B cell (primary cell): ENCODE results near the gene CAPNS2. TPM values are rescaled to one million over a fixed set of nuclear protein-coding genes. Genes with fewer than 3 reads are reported as not detected.

Source experiments
- ATAC-seq: fragments of 200-7000 bp; cut with Tn5 transposase; one replicate; pipeline ENCODE4 v1.10.0; 2021; ENCODE audit warnings: low read depth, mild to moderate bottlenecking, moderate number of reproducible peaks, moderate library complexity
- CTCF ChIA-PET: fragments of 350-600 bp; sonication (Branson Sonifier 250); formaldehyde crosslinking; loops from one replicate; lab custom pipeline; 2021; ENCODE audit warnings: antibody characterized with exemption, inconsistent platforms; lab: Charles Lee
- POLR2A ChIA-PET: fragments of 350-600 bp; sonication (Branson Sonifier 250); formaldehyde crosslinking; loops from one replicate; lab custom pipeline; 2021; ENCODE audit warnings: antibody characterized with exemption; lab: Charles Lee
- DNase-seq: peaks from one replicate; pipeline ENCODE4 v3.0.0; 2013
- H2AFZ ChIP-seq: 2 replicates; pipeline ENCODE4 v1.6.1; 2012; ENCODE audit warnings: mild to moderate bottlenecking, low read depth, low read length; ENCODE audit not compliant: insufficient read depth, poor library complexity, severe bottlenecking
- H3K27ac ChIP-seq, 2 donors: 1 replicate in 1 of 2; 2 replicates in 1 of 2; pipeline ENCODE4 v1.5.1; 2012 to 2013; ENCODE audit warnings: low read length in 2 of 2, mild to moderate bottlenecking in 2 of 2, moderate library complexity in 1 of 2
- H3K27me3 ChIP-seq, 4 experiments: fragments of 200-600 bp in 1 of 4; sonication (generic) in 1 of 4; replicated peaks in 1 of 4; 1 replicate in 2 of 4; 2 replicates in 2 of 4; pipeline versions ENCODE4 v1.6.1 to v1.7.0; 2013 to 2016; ENCODE audit warnings: low read length in 3 of 4, mild to moderate bottlenecking in 2 of 4, mixed read lengths in 1 of 4, moderate library complexity in 1 of 4; ENCODE audit not compliant: insufficient read depth in 4 of 4, control insufficient read depth in 3 of 4; ENCODE audit errors: control extremely low read depth in 1 of 4
- H3K36me3 ChIP-seq, 2 experiments: replicated peaks in 1 of 2; 1 replicate in 1 of 2; 2 replicates in 1 of 2; pipeline versions ENCODE4 v1.6.1 to v1.7.1; 2013; ENCODE audit warnings: low read length in 1 of 2; ENCODE audit not compliant: insufficient read depth in 2 of 2, control insufficient read depth in 1 of 2; ENCODE audit errors: control extremely low read depth in 1 of 2, extremely low read depth in 1 of 2
- H3K4me1 ChIP-seq, 2 donors: fragments of 200-600 bp in 1 of 2; sonication (generic) in 1 of 2; 1 replicate in 1 of 2; 2 replicates in 1 of 2; pipeline versions ENCODE4 v1.5.1 to v1.6.1; 2013 to 2017; ENCODE audit warnings: low read length in 2 of 2; ENCODE audit not compliant: control insufficient read depth in 2 of 2, insufficient read depth in 2 of 2
- H3K4me2 ChIP-seq: replicated peaks from 2 replicates; pipeline ENCODE3; 2012; ENCODE audit warnings: mild to moderate bottlenecking, low read depth, low read length; ENCODE audit not compliant: poor library complexity, severe bottlenecking
- H3K4me3 ChIP-seq, 5 experiments: fragments of 200-600 bp in 1 of 5; sonication (generic) in 1 of 5; 1 replicate in 3 of 5; 2 replicates in 2 of 5; pipeline versions ENCODE4 v1.5.1 to v1.7.0; 2011 to 2016; ENCODE audit warnings: low read length in 4 of 5, mild to moderate bottlenecking in 4 of 5, low read depth in 2 of 5, control low read depth in 1 of 5, moderate library complexity in 1 of 5; ENCODE audit not compliant: insufficient read depth in 1 of 5; ENCODE audit errors: control extremely low read depth in 1 of 5, extremely low read depth in 1 of 5
- H3K79me2 ChIP-seq: fragments of 200-600 bp; sonication (generic); one replicate; pipeline ENCODE4 v1.6.0; 2016; ENCODE audit warnings: low read length; ENCODE audit not compliant: control insufficient read depth, insufficient read depth
- H3K9ac ChIP-seq: fragments of 200-600 bp; sonication (generic); 2 replicates; pipeline ENCODE4 v1.6.1; 2017; ENCODE audit warnings: mild to moderate bottlenecking, low read length, moderate library complexity
- H3K9me3 ChIP-seq, 3 donors: one replicate each; pipeline versions ENCODE4 v1.6.1 to v1.7.1; 2013; ENCODE audit warnings: low read length in 2 of 3; ENCODE audit not compliant: control insufficient read depth in 2 of 3, insufficient read depth in 1 of 3; ENCODE audit errors: control extremely low read depth in 1 of 3
- H4K20me1 ChIP-seq: 2 replicates; pipeline ENCODE4 v1.6.0; 2012; ENCODE audit warnings: mild to moderate bottlenecking, low read length; ENCODE audit not compliant: insufficient read depth, control insufficient read depth, poor library complexity, severe bottlenecking
- H3K27ac Mint-ChIP-seq: one replicate; pipeline ENCODE4 v1.8.0; 2021; ENCODE audit warnings: mixed read lengths
- H3K27me3 Mint-ChIP-seq: one replicate; pipeline ENCODE4 v1.8.0; 2021; ENCODE audit warnings: mixed read lengths
- H3K4me1 Mint-ChIP-seq: one replicate; pipeline ENCODE4 v1.8.0; 2021; ENCODE audit warnings: mixed read lengths
- H3K4me3 Mint-ChIP-seq: one replicate; pipeline ENCODE4 v1.8.0; 2021; ENCODE audit warnings: mixed read lengths
- H3K9me3 Mint-ChIP-seq: one replicate; pipeline ENCODE4 v1.8.0; 2022; ENCODE audit warnings: mixed read lengths; ENCODE audit not compliant: insufficient read depth
- EZH2 ChIP-seq: IDR thresholded peaks from 2 replicates; pipeline ENCODE4 v1.6.1; 2012; ENCODE audit warnings: borderline replicate concordance, low read depth, mild to moderate bottlenecking, moderate library complexity, low read length; ENCODE audit not compliant: insufficient read depth, poor library complexity, severe bottlenecking
- WGBS: methylation state at CpG from one replicate; pipeline ENCODE4 v1.1.5; 2013; ENCODE audit warnings: missing lambda C conversion rate; ENCODE audit not compliant: insufficient coverage; 5-methylcytosine and 5-hydroxymethylcytosine counted together
- intact Hi-C: fragments of 100-400 bp; cut with micrococcal nuclease; formaldehyde crosslinking; loops from one replicate; pipeline ENCODE4 v1.10.0; 2022
- polyA plus RNA-seq: library from polyadenylated mRNA; depleted of rRNA; stranded (reverse); fragments of >200 nt; gene quantifications from 2 replicates; pipeline ENCODE4 v1.2.3, GENCODE V29; 2012
- total RNA-seq, 2 donors: library from RNA; stranded (reverse); fragments of 120-200 nt in 1 of 2; gene quantifications; 1 replicate in 1 of 2; 2 replicates in 1 of 2; pipeline versions ENCODE4 v1.2.3 to v1.2.4, GENCODE V29; 2013 to 2022
- TF ChIP-seq, protein P1 (sequence below): fragments of 200-600 bp; IDR thresholded peaks from one replicate; pipeline ENCODE4 v1.8.0; 2022; ENCODE audit warnings: antibody characterized with exemption, mild to moderate bottlenecking

CAPNS2 gene
- total and polyA plus RNA-seq, 2 donors (not counting 1 experiment from before 2014, with no cell fraction given) = not detected

GRCh38 chr16:55555436-55555835, 11.0 kb upstream of the CAPNS2 start:
- Mint-ChIP-seq H3K27me3 (peaks cover 3% of the 10 kb centered on the region), H3K9me3 (no peaks in the 10 kb centered on the region), H3K4me1 (no peaks in the 10 kb centered on the region), H3K4me3 (no peak overlapping the region), H3K27ac (no peak overlapping the region)
- H2AFZ ChIP-seq = no peak overlapping the region
- DNase-seq = no peak
- no peaks in the 10 kb centered on the region for H3K9me3 ChIP-seq
- no peak overlapping the region for H3K27ac ChIP-seq
- H3K4me1 ChIP-seq = no peaks in the 10 kb centered on the region
- H3K79me2 ChIP-seq = no peaks in the 10 kb centered on the region
- POLR2A ChIA-PET = no interaction called here
- intact Hi-C loops = no loop called here
- H3K4me2 ChIP-seq = no peak overlapping the region
- WGBS = no CpG with 5 or more reads among the region's 2 CpGs
- H3K36me3 ChIP-seq = peaks cover 0 to 2% of the 10 kb centered on the region in 2 experiments
- no peak overlapping the region for H3K4me3 ChIP-seq
- CTCF ChIA-PET = no interaction called here
- no peaks in the 10 kb centered on the region for H4K20me1 ChIP-seq
- TF ChIP-seq EZH2 = no peak
- TF ChIP-seq, protein P1, sequence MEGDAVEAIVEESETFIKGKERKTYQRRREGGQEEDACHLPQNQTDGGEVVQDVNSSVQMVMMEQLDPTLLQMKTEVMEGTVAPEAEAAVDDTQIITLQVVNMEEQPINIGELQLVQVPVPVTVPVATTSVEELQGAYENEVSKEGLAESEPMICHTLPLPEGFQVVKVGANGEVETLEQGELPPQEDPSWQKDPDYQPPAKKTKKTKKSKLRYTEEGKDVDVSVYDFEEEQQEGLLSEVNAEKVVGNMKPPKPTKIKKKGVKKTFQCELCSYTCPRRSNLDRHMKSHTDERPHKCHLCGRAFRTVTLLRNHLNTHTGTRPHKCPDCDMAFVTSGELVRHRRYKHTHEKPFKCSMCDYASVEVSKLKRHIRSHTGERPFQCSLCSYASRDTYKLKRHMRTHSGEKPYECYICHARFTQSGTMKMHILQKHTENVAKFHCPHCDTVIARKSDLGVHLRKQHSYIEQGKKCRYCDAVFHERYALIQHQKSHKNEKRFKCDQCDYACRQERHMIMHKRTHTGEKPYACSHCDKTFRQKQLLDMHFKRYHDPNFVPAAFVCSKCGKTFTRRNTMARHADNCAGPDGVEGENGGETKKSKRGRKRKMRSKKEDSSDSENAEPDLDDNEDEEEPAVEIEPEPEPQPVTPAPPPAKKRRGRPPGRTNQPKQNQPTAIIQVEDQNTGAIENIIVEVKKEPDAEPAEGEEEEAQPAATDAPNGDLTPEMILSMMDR = no peak
- H3K27me3 ChIP-seq = no peaks in the 10 kb centered on the region
- no peak for ATAC-seq
- no peak overlapping the region for H3K9ac ChIP-seq

DNA sequence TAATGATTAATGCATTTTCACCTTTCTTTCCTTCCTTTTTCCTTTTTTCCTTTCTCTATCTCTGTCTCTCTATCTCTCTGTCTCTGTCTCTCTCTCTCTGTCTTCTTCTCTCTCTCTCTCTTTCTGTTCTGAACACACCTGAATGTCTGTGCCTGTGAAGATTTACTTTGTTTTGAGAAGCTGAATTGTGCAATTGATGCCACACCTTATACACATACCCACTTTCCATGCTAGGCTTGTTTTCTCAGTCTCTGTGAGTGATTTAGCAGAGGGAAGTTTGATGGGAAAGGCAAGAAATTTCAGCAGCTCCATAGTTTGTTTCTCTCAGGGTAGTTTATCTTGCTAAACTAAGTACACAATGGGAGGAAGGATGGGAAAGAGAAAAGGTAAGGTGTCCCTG, 9.3 kb upstream of the CAPNS2 start:
- no peaks in the 10 kb centered on the region for H3K9me3 ChIP-seq
- Mint-ChIP-seq H3K9me3 (no peaks in the 10 kb centered on the region), H3K4me3 (no peak overlapping the region), H3K4me1 (no peaks in the 10 kb centered on the region), H3K27ac (no peak overlapping the region), H3K27me3 (peaks cover 3% of the 10 kb centered on the region)
- no peaks in the 10 kb centered on the region for H3K79me2 ChIP-seq
- TF ChIP-seq EZH2 = no peak
- TF ChIP-seq, protein P1 = no peak
- peaks cover 0 to 2% of the 10 kb centered on the region in 2 experiments for H3K36me3 ChIP-seq
- no peak overlapping the region for H3K27ac ChIP-seq
- no peaks in the 10 kb centered on the region for H3K4me1 ChIP-seq
- H3K27me3 ChIP-seq = no peaks in the 10 kb centered on the region
- ChIA-PET CTCF (no interaction called here), POLR2A (no interaction called here)
- ATAC-seq = no peak
- no peak overlapping the region for H3K4me3 ChIP-seq
- H4K20me1 ChIP-seq = no peaks in the 10 kb centered on the region
- H2AFZ ChIP-seq = no peak overlapping the region
- DNase-seq = no peak
- intact Hi-C loops = no loop called here
- H3K4me2 ChIP-seq = no peak overlapping the region
- H3K9ac ChIP-seq = no peak overlapping the region
